ENCODE results near the gene RPS15.
"Not testable (repeated sequence)": the region's sequence is repeated elsewhere in the genome, so short reads cannot be mapped to it uniquely, and the experiment has no call there.

RPS15 gene

GRCh38 chr19:1471010-1471514 lies 32.9 kb downstream of the RPS15 start:
- no peak for FAIRE-seq

GRCh38 chr19:1471515-1472160 lies 33.4 kb downstream of the RPS15 start:
- FAIRE-seq: no peak

DNA sequence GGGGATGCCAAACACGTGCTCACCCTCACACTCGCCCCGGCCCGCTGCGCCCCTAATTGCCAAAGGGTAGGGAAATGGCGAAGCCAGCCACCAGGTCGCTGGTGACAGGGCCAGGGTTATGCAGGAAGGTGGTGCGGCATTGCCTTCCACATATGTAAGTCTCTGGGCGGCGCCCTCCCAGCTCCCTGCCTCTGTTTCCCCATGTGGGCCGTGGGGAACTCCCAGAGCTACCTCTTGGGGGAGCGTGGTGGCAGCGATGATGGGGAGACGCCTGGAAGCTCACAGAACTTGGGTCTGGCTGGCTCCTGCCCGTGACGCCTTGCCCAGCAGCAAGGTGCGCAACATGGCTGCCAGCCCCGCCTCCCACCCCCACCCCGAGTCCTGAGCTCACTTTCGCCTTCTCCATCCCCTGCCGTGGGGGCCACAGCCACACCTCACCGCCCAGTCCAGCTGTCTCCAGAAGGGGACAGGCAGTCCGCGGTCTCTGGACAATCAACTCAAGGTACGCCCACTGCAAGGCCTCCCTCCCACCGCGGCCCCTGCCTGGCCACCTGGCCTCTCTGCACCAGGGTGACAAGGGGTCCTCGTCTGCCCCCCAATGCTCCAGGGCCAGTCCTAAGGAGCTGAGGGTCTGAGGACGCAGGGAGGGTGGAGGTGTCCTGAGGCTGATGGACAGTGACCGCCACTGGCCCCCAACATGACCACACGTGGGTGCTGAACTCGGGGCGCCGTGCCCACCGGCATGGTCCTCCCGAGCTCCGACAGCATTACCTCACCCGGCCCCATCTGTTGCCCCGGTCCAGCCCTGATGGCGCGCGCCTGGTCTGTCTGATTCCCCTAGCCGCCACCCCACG lies 34.3 kb downstream of the RPS15 start:
- FAIRE-seq: no peak

GRCh38 chr19:1473085-1473851 lies 35.1 kb downstream of the RPS15 start:
- no peak for FAIRE-seq

DNA sequence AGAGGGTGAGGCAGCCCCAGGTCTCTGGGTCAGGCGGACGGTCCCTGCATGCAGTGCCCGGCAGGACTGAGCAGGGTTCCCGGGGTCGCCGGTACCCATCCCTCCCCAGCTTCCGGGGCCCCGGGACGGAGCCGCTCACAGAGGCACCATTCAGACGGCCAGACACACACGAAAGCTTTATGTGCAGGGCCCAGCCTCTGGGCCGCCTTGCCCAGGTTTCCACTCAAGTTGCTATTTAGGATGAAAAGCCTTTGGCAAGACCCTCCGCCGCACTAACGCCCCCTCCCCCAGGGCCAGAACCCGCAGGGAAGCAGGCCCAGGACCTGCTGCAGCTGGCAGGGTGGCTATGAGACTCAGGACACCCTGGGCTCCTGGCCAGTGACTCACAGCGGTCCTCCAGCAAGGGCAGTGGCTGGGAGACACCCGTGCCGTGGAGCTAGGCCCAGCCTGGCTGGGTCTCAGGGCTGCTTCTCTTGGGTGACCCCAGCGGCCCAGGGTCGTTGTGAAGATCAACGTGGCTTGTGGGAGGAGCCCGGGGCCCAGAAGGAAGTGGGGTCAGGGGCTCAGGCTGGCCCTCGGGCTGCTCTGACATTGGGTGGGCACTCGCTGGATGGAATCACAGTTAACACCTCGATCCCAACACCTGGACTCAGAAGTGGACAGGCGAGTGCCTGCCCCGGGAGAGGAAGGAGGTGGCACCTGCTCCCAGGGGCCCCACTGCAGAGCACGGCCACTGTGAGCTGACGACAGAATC lies 36.0 kb downstream of the RPS15 start:
- FAIRE-seq: no peak

GRCh38 chr19:1474765-1475351 lies 36.7 kb downstream of the RPS15 start:
- FAIRE-seq: no peak

DNA sequence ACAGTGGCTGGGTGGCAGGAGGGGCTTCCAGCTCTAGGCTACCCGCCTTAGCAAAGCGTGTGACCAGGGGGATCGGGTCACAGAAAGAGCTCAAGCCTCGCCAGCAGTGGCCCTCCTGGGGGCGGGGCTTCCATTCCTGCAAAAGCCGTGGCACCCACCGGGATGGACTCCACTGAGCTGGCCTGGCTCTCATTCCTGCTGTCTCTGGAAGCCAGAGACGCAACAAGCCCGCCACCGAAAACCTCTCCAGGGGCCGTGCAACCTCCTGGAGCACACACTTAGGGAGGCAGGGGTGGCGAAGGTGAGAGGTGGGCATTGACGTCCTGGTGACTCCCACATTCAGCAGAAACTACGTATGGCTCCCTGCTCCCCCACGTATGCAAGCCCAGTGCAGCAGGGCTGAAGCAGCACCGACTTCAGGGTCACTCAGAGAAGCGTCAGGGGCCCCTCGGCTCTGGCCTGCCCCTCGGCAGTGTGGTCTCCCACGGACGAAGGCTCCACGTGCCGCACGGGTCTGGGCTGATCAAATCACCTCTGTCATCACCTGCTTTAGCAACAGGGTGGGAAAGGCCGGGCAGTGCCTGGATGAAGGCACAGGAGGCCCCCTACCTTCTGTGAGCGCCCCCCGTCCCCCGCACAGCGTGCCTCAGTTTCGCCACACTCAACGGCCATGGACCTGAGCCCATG lies 37.7 kb downstream of the RPS15 start:
- FAIRE-seq: no peak

DNA sequence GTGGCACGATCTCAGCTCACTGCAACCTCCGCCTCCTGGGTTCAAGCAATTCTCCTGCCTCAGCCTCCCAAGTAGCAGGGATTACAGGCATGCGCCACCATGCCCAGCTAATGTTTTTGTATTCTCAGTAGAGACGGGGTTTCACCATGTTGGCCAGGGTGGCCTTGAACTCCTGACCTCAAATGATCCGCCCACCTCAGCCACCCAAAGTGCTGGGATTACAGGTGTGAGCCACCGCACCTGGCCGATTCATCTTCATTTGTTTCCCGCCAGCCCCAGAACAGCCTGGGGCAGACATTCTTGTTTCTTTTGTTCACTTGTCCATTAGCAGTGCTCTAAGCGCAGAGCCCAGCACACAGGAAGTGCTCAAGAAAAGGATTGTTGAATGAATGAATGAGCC lies 38.9 kb downstream of the RPS15 start:
- not testable (repeated sequence) for FAIRE-seq

DNA sequence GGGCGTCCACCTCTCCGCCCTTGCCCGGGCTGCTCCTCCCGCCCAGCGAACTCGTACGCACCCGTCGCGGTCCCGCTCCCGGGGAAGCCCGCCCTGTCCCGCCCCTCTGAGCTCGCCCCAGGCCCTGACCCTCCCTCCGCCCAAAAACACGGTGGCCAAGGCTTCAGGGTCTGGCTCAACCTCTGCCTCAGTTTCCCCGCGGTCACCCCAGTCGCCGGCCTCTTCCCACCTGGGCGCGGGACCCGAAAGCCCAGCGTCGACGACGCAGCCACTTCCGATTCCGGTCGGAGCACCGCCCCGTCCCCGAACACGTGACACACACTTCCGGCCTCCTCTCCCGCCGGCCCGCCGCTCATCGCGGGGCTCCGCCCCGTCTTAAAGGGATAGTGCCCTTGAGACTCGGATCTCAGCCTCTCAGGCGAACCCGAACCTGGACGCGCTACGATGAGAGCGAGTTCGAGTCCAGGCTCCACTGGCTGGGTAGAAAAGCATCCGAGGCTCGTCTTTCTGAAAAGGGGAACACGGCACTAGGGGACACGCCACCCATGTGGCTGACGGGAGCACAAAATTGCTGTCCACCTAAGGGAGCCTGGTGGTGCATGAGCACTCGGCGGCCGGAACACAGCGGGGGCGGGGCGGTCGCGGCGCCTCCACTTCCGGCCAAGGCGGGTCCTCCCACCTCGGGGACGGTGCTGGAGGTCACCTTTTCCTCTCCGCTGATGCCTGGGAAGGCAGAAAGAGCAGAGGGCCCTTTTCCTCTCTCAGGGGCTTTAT lies 40.9 kb downstream of the RPS15 start, which contains the start of gene C19orf25:
TSS of gene C19orf25 (minus strand) at position 282 of the 774 bp plus-strand sequence. CDS start 312 bp downstream, outside the sequence.
- peak; percentile 86 for FAIRE-seq

DNA sequence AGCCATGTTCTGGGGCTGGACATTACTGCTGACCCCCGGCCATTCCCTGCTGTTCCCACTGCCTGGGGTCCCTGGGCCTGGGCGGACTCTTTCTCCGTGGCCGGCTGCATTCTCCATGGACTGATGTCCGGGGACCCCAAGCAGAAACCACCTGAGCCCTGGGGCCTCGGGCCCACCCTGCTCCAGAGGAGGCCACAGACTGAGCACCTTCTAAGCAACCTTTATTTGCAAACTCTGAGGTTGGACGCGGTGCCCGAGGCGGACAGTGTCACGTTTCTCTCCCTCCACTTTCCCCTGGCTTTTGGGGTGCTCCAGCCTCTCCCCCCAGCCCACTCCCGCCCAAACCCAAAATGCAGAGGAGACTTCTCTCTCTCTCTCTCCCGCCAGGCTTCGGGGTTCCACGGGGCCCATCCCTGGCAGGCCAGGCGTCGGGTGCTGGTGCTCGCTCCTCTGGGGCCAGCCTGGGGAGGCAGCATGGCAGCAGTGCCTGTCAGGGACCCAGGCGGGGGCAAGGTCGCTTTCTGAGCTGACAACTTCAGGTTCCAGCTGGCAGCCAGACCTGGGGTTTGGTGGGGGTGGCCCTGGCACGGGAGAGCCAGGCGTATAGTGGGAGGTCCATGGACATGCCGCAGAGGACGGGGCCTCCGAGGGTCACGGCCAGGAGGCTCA lies 43.2 kb downstream of the RPS15 start:
- no peak for FAIRE-seq

DNA sequence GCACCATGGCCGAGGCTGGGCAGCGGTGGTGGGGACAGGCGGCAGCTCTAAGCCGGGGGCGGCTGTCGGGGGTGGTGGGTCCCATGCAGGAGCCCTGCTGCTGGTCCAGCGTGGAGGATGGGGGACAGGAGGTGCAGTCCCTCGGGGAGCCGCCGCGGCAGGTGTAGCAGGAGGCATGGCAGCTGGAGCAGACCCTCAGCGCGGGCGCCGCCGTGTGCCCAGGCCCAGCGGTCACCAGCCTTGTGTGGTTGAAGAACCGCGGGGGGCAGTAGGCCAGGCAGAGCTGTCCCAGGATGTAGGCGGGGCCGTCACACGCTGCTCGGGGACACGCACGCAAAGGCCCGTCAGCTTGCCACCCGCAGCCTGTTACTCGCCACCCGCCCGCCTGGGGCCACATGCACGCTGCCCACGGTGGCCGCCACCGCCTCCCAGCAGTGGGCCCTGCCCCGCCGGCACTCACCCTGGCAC lies 43.7 kb downstream of the RPS15 start:
- no peak for FAIRE-seq

GRCh38 chr19:1482361-1483130 lies 44.4 kb downstream of the RPS15 start:
- FAIRE-seq: no peak

GRCh38 chr19:1483131-1483978 lies 45.2 kb downstream of the RPS15 start:
- FAIRE-seq: no peak

DNA sequence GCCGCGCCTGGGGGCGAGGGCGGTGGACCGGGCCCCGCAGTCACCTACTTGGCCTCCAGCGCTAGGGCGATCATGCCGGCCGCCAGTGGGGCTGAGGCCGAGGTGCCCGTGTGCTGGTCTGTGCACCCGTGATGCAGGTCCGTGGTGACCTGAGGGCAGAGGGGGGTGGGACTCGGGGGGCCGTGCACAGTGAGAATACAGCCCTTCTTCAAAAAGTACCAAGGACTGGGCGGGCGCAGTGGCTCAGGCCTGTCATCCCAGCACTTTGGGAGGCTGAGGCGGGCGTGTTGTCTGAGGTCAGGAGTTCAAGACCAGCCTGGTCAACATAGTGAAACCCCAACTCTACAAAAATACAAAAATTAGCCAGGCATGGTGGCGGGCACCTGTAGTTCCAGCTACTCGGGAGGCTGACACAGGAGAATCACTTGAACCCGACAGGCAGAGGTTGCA lies 45.8 kb downstream of the RPS15 start:
- no peak for FAIRE-seq

DNA sequence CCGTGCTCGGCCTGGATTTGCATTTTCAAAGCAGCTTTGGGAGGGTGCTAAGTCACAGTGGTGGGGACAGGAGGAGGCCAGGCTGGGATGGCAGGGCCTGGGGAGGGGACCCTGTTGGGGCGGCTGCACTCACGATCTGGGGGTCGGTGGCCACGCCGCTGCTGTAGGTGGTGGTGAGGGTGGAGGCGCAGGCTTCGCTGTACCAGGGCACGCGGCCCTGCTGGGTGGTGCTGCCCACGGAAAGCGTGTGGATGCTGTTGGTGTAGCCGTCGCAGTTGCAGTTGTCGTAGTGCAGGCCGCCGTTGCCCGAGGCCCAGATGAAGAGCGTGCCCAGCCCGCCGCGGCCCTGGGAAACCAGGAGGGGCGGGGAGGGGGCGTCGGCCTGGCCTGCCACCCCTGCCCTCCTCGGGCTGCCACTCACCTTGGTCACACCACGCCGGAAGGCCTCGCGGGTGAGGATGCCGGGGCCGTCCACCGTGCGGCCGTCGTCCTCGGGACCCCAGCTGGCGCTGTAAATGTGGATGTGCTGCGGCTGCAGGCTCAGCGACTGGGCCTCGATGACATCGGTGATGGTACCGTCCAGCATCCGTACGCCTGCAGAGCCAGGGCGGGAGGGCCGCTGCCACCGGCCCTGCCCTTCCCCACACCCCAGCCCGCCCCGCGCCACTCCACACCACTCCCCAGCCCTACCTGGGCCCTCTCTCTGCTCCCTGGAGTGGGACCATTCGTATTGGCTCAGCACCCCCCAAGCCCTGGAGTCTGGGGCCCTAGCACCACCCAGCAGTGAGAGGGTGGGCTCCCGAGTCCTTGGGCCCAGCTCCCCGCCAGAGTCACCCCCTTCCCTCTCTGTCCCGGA lies 48.8 kb downstream of the RPS15 start:
- FAIRE-seq: no peak

DNA sequence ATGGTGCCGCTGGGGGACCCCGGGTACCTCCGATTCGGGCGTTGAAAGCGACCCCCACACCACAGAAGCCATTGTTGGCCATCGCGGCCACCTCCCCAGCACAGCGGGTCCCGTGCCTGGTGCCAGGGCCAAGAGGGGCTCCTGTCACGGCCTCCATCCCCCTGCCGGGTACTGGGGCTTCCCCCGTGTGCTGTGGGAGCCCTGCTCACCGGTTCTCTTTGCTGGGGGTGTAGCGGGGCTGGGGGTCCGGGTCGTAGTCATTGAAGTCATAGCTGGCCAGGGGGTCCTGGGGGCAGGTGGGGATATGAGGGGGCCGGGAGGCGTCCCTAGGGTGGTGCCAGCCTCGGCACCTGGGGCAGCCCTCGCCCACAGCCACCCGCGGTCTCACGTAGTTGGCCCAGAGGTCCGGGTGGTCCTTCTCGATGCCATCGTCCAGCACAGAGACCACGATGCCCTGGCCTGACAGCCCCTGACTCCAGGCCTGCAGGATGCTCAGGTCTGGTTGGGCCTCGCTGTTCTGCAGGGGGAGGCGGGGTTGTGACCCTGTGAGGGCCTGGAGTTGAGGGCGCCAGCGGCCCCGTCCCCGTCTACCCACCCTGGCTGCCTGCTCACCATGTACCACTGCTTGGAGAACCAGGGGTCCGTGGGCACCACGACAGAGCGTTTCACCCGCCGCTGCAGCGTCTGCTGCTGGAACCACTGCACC lies 49.5 kb downstream of the RPS15 start:
- FAIRE-seq: no peak

GRCh38 chr19:1488282-1488601 lies 50.0 kb downstream of the RPS15 start:
- FAIRE-seq: no peak

Measured in islet of Langerhans (tissue), 1 donor.